Upper lobe of left lung (tissue), 6 donors: ENCODE data around the gene DPP6. TPM values are rescaled to one million over a fixed set of nuclear protein-coding genes. Genes with fewer than 3 reads are reported as not detected.

Source experiments
- ATAC-seq, 2 donors: fragments of 200-7000 bp; cut with Tn5 transposase; one replicate each; pipeline ENCODE4 v1.9.1; 2022; ENCODE audit warnings: mild to moderate bottlenecking in 2 of 2, moderate library complexity in 2 of 2; ENCODE audit not compliant: low FRiP score in 2 of 2
- DNase-seq, 2 donors: peaks; one replicate each; pipeline ENCODE4 v3.0.0-alpha.2; 2019 to 2020
- H3K27ac ChIP-seq, 4 donors: fragments of 200-600 bp; sonication (generic); one replicate each; pipeline ENCODE4 v1.5.1; 2016 to 2019
- H3K27me3 ChIP-seq, 4 donors: fragments of 200-600 bp; sonication (generic); one replicate each; pipeline ENCODE4 v1.5.1; 2017 to 2019
- H3K36me3 ChIP-seq, 4 donors: fragments of 200-600 bp; sonication (generic); one replicate each; pipeline ENCODE4 v1.5.1; 2016 to 2019
- H3K4me1 ChIP-seq, 4 donors: fragments of 200-600 bp; sonication (generic); one replicate each; pipeline ENCODE4 v1.5.1; 2018 to 2019
- H3K4me3 ChIP-seq, 4 donors: fragments of 200-600 bp; sonication (generic); one replicate each; pipeline ENCODE4 v1.5.1; 2017 to 2019; ENCODE audit warnings: mild to moderate bottlenecking in 2 of 4, moderate library complexity in 1 of 4
- H3K9me3 ChIP-seq, 4 donors: fragments of 200-600 bp; sonication (generic); one replicate each; pipeline ENCODE4 v1.5.1; 2018 to 2019
- CTCF ChIP-seq, 6 experiments: fragments of 450-650 bp in 4 of 6; fragments of 200-600 bp in 2 of 6; sonication (generic) in 2 of 6; IDR thresholded peaks; one replicate each; pipeline ENCODE4 v1.5.1; 2016 to 2019; ENCODE audit warnings: antibody characterized with exemption in 6 of 6
- EP300 ChIP-seq, 4 donors: sonication (generic); formaldehyde crosslinking; IDR thresholded peaks; one replicate each; pipeline ENCODE4 v1.5.1; 2017; ENCODE audit warnings: antibody characterized with exemption in 4 of 4, control low read depth in 2 of 4
- POLR2A ChIP-seq, 4 donors: fragments of 450-650 bp; IDR thresholded peaks; one replicate each; pipeline ENCODE4 v1.5.1; 2016 to 2017; ENCODE audit warnings: antibody characterized with exemption in 4 of 4, mild to moderate bottlenecking in 2 of 4
- POLR2AphosphoS5 ChIP-seq, 2 donors: sonication (generic); formaldehyde crosslinking; IDR thresholded peaks; one replicate each; pipeline ENCODE4 v1.5.1; 2017; ENCODE audit warnings: antibody characterized with exemption in 2 of 2
- WGBS, 2 donors: methylation state at CpG; one replicate each; pipeline ENCODE4 v1.1.5; 2017 to 2018; 5-methylcytosine and 5-hydroxymethylcytosine counted together
- total RNA-seq, 6 donors: library from RNA; depleted of rRNA in 4 of 6; stranded (reverse); fragments of >200 nt in 4 of 6; gene quantifications; one replicate each; pipeline versions ENCODE4 v1.1.0 to v1.2.1, GENCODE V29; 2016 to 2021
- donor health status: DM: no; HTN: no; CAD: no; lungs with moderate emphysema.
- donor health status: DM: no; HTN: yes; CAD: no; lungs with severe emphysema.

DPP6 gene
- total RNA-seq, 6 donors from 2014 or later: 0.49 to 3.1 (median 0.86) TPM; not detected in 2

GRCh38 chr7:154696556-154696955, 644.4 kb downstream of the DPP6 start:
- no peaks in the 10 kb centered on the region for H3K9me3 ChIP-seq
- 90 to 93% methylated on average over 8 of the region's 8 CpGs for WGBS, 2 donors
- no peak for TF ChIP-seq CTCF (IDR thresholded peaks at IDR 0.05)
- no peak for TF ChIP-seq POLR2AphosphoS5 (IDR thresholded peaks at IDR 0.05)
- TF ChIP-seq EP300 (IDR thresholded peaks at IDR 0.05): no peak
- no peak for TF ChIP-seq POLR2A (IDR thresholded peaks at IDR 0.05)
- H3K36me3 ChIP-seq: no peaks in the 10 kb centered on the region
- H3K4me1 ChIP-seq: no peaks in the 10 kb centered on the region
- H3K4me3 ChIP-seq: no peak overlapping the region
- no peak for DNase-seq
- H3K27ac ChIP-seq: no peak overlapping the region
- H3K27me3 ChIP-seq: no peaks in the 10 kb centered on the region
- no peak for ATAC-seq

GRCh38 chr7:154698726-154699291, 646.6 kb downstream of the DPP6 start:
- DNase-seq (no peak), ATAC-seq (no peak)
- Histone ChIP-seq H3K36me3 (no peaks in the 10 kb centered on the region), H3K27ac (no peak overlapping the region), H3K9me3 (peaks cover 0 to 6% (median 0%) of the 10 kb centered on the region in 4 donors), H3K4me1 (no peaks in the 10 kb centered on the region), H3K27me3 (no peaks in the 10 kb centered on the region), H3K4me3 (no peak overlapping the region)
- TF ChIP-seq POLR2A (IDR thresholded peaks at IDR 0.05) (no peak), EP300 (IDR thresholded peaks at IDR 0.05) (no peak), CTCF (IDR thresholded peaks at IDR 0.05) (no peak), POLR2AphosphoS5 (IDR thresholded peaks at IDR 0.05) (no peak)
- 51 to 52% methylated on average over 13 of the region's 13 CpGs for WGBS, 2 donors

- Histone ChIP-seq H3K4me1 (no peaks in the 10 kb centered on the region), H3K27me3 (no peaks in the 10 kb centered on the region), H3K4me3 (no peak overlapping the region), H3K9me3 (peaks cover 0 to 6% (median 0%) of the 10 kb centered on the region in 4 donors), H3K36me3 (no peaks in the 10 kb centered on the region), H3K27ac (no peak overlapping the region)
- WGBS, 2 donors: 58 to 60% methylated on average over 4 to 6 of the region's 6 CpGs
- DNase-seq: no peak
- ATAC-seq: no peak
- no peak for TF ChIP-seq POLR2A (IDR thresholded peaks at IDR 0.05)
- TF ChIP-seq CTCF (IDR thresholded peaks at IDR 0.05): no peak
- no peak for TF ChIP-seq POLR2AphosphoS5 (IDR thresholded peaks at IDR 0.05)
- TF ChIP-seq EP300 (IDR thresholded peaks at IDR 0.05): no peak
Measured at GRCh38 chr7:154699417-154699816, 647.2 kb downstream of the DPP6 start.

- 38 to 67% methylated on average over 1 to 6 of the region's 6 CpGs for WGBS, 2 donors
- H3K4me1 ChIP-seq: no peaks in the 10 kb centered on the region
- no peak for ATAC-seq
Measured at GRCh38 chr7:154709840-154710520, 657.8 kb downstream of the DPP6 start.

More at GRCh38 chr7:154709840-154710520, 657.8 kb downstream of the DPP6 start:
- DNase-seq: no peak
- no peak overlapping the region for H3K27ac ChIP-seq
- peaks cover 0 to 13% (median 0%) of the 10 kb centered on the region in 4 donors for H3K9me3 ChIP-seq
- no peak overlapping the region for H3K4me3 ChIP-seq
- no peaks in the 10 kb centered on the region for H3K36me3 ChIP-seq
- no peaks in the 10 kb centered on the region for H3K27me3 ChIP-seq
- TF ChIP-seq POLR2A (IDR thresholded peaks at IDR 0.05) (no peak), CTCF (IDR thresholded peaks at IDR 0.05) (no peak), POLR2AphosphoS5 (IDR thresholded peaks at IDR 0.05) (no peak), EP300 (IDR thresholded peaks at IDR 0.05) (no peak)
